Tibial nerve (tissue), 4 donors: ENCODE results near the gene ANKRD36. TPM values are rescaled to one million over a fixed set of nuclear protein-coding genes. Genes with fewer than 3 reads are reported as not detected.
"Not testable (repeated sequence)": the region's sequence is repeated elsewhere in the genome, so short reads cannot be mapped to it uniquely, and the experiment has no call there.

Source experiments
- DNase-seq, 2 donors: peaks; one replicate each; pipeline ENCODE4 v3.0.0-alpha.2; 2019; ENCODE audit warnings: low spot score in 2 of 2
- H3K27ac ChIP-seq, 4 donors: fragments of 200-600 bp; sonication (generic) in 3 of 4; one replicate each; pipeline ENCODE4 v1.5.1; 2017 to 2019; ENCODE audit warnings: mild to moderate bottlenecking in 1 of 4
- H3K27me3 ChIP-seq, 2 donors: fragments of 200-600 bp; sonication (generic) in 1 of 2; one replicate each; pipeline versions ENCODE4 v1.5.1 to v1.6.0; 2017 to 2019
- H3K36me3 ChIP-seq, 3 donors: fragments of 200-600 bp; sonication (generic); one replicate each; pipeline ENCODE4 v1.5.1; 2018 to 2019
- H3K4me1 ChIP-seq, 4 donors: fragments of 200-600 bp; sonication (generic) in 3 of 4; one replicate each; pipeline ENCODE4 v1.5.1; 2017 to 2019
- H3K4me3 ChIP-seq, 4 donors: fragments of 200-600 bp; sonication (generic) in 3 of 4; one replicate each; pipeline ENCODE4 v1.5.1; 2017 to 2019; ENCODE audit warnings: mild to moderate bottlenecking in 1 of 4, moderate library complexity in 1 of 4
- H3K9me3 ChIP-seq, 4 donors: fragments of 200-600 bp; sonication (generic) in 3 of 4; one replicate each; pipeline ENCODE4 v1.5.1; 2017 to 2019
- WGBS, 2 donors: methylation state at CpG; one replicate each; pipeline ENCODE4 v1.1.5; 2018; 5-methylcytosine and 5-hydroxymethylcytosine counted together
- small RNA-seq: library from RNA; depleted of rRNA; stranded (forward); fragments of <200 nt; gene quantifications from one replicate; pipeline ENCODE3, GENCODE V24; 2016
- total RNA-seq, 4 donors: library from RNA; depleted of rRNA; stranded (reverse); fragments of >200 nt; gene quantifications; one replicate each; pipeline ENCODE4 v1.1.0, GENCODE V29; 2016

Gene ANKRD36
- total RNA-seq, 4 donors from 2014 or later, result 58.0 to 65.7 (median 61.4) TPM

DNA sequence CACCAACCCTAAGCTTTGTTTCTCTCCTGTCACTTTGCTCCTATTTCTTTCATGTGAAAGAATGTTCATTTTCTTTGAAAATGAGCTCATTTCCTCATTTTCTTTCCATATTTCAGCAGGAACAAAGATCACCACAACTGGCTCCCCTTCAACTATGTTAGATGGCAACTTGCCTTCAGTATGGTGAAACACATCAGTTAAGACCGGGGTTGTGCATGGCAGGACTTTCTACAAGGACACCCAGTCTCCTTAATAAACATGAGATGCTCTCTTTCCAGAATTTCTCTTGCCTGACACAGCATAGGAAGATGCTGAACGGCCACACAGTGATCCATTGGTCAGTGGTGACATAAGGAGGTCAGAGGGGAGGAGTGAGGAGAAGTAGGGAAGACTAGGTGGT lies 172.2 kb downstream of the ANKRD36 start:
- H3K27me3 ChIP-seq, H3K4me3 ChIP-seq, H3K4me1 ChIP-seq, H3K36me3 ChIP-seq, H3K27ac ChIP-seq, DNase-seq, H3K9me3 ChIP-seq: not testable (repeated sequence)
- WGBS, 2 donors, result no CpG with 5 or more reads among the region's 2 CpGs

DNA sequence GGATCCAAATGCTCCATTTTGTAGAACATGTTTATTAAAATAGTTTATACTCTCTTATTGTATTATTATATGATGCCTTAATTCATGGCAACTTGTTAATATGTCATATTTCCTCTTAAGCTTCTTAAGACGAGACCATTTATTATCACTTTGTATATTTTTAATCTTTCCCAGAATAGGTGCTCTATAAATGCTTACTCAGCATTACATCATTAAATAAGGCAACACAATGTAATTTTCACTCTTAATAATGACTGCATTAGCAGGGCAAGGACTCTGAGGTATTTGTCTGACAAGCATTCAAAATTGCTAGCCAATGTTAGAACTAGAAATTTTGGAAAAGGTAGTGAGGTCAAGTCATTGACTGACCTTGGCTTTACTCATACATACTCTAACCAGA lies 180.7 kb downstream of the ANKRD36 start:
- H3K27ac ChIP-seq, DNase-seq, H3K4me3 ChIP-seq, H3K36me3 ChIP-seq, H3K9me3 ChIP-seq, H3K4me1 ChIP-seq, H3K27me3 ChIP-seq: not testable (repeated sequence)
- WGBS, 2 donors, result 90 to 92% methylated on average over 1 of the region's 1 CpG

Small RNA genes within 50 kb of the gene (small RNA-seq; reads per million reads assigned to genes)
- gene RN7SL313P, result not detected

Other genes with a start within 250 kb of the ANKRD36 start
- gene SEMA4C, start 243.1 kb upstream of the ANKRD36 start, total RNA-seq, result 100 to 1,000 TPM; 120 to 181 (median 147) TPM
- 10 to 100 TPM in 1 of 4 donors, 1 to 10 TPM in 3; 1.9 to 14.1 (median 3.5) TPM for gene FAM178B, start 126.6 kb upstream of the ANKRD36 start, total RNA-seq
- 10 to 100 TPM; 18.3 to 29.8 (median 22.2) TPM for gene FAHD2B, start 18.3 kb upstream of the ANKRD36 start, total RNA-seq